HepG2 (cell line): ENCODE data around the gene PLIN3. TPM values are rescaled to one million over a fixed set of nuclear protein-coding genes. Genes with fewer than 3 reads are reported as not detected.
A peak's percentile ranks its signal among the peaks of the same experiment; 100 is the strongest.

Source experiments
- ATAC-seq: fragments of 200-7000 bp; cut with Tn5 transposase; 3 replicates; pipeline ENCODE4 v1.9.1; 2020; ENCODE audit warnings: mild to moderate bottlenecking, moderate library complexity
- BruUV-seq: library from RNA; stranded (reverse); fragments of 400-500 nt; replicated peaks from 2 replicates; lab custom pipeline; 2021; lab: Mats Ljungman, UMichigan
- CTCF ChIA-PET: fragments of 300-600 bp; formaldehyde crosslinking; extraction: SDS; loops from one replicate; lab custom pipeline; 2021; ENCODE audit warnings: low total read pairs, inconsistent platforms, low intra/inter-chr PET ratio; lab: Yijun Ruan, JAX
- POLR2A ChIA-PET: fragments of 350-600 bp; sonication (Branson Sonifier 250); formaldehyde crosslinking; loops from one replicate; lab custom pipeline; 2020; ENCODE audit warnings: antibody characterized with exemption, inconsistent platforms; lab: Yijun Ruan, JAX
- DNase-seq: peaks from one replicate; pipeline ENCODE4 v3.0.0-alpha.2; 2015; ENCODE audit warnings: low spot score
- FAIRE-seq: peaks from 3 replicates; lab custom pipeline; 2011; peaks lifted over from hg19 to GRCh38; lab: Jason Lieb, UNC
- H2AFZ ChIP-seq: one replicate; pipeline ENCODE4 v1.6.1; 2011; ENCODE audit warnings: low read length, inconsistent platforms
- H3K27ac ChIP-seq: fragments of 300-600 bp; 3 replicates; pipeline ENCODE4 v1.8.0; 2011; ENCODE audit warnings: mixed run types, mild to moderate bottlenecking, mixed read lengths, low read length, inconsistent platforms; ENCODE audit not compliant: insufficient read depth; ENCODE audit errors: extremely low read length
- H3K27me3 ChIP-seq, 2 experiments: fragments of 200-600 bp in 1 of 2; 2 replicates in 1 of 2; 3 replicates in 1 of 2; pipeline versions ENCODE4 v1.6.0 to v1.8.0; 2011; ENCODE audit warnings: low read length in 2 of 2, mild to moderate bottlenecking in 2 of 2, moderate library complexity in 2 of 2, inconsistent platforms in 1 of 2; ENCODE audit not compliant: insufficient read depth in 2 of 2, control insufficient read depth in 1 of 2
- H3K36me3 ChIP-seq, 2 experiments: fragments of 200-600 bp in 1 of 2; replicated peaks in 1 of 2; 2 replicates in 1 of 2; 3 replicates in 1 of 2; pipeline versions ENCODE4 v1.5.1 to v1.8.0; 2011; ENCODE audit warnings: low read length in 2 of 2, inconsistent platforms in 1 of 2; ENCODE audit not compliant: insufficient read depth in 2 of 2, control insufficient read depth in 1 of 2
- H3K4me1 ChIP-seq: 2 replicates; pipeline ENCODE4 v1.5.1; 2012; ENCODE audit warnings: low read length, inconsistent platforms; ENCODE audit not compliant: insufficient read depth
- H3K4me2 ChIP-seq: 2 replicates; pipeline ENCODE4 v1.6.0; 2011; ENCODE audit warnings: low read depth, low read length, inconsistent platforms
- H3K4me3 ChIP-seq, 3 experiments: fragments of 200-600 bp in 1 of 3; sonication (generic), shearing (Covaris generic) in 1 of 3; replicated peaks in 1 of 3; 2 replicates each; pipeline ENCODE4 v1.5.1; 2011 to 2016; ENCODE audit warnings: low read length in 3 of 3, inconsistent platforms in 2 of 3, low read depth in 2 of 3, mild to moderate bottlenecking in 2 of 3, control low read depth in 1 of 3, mixed read lengths in 1 of 3; ENCODE audit not compliant: insufficient read depth in 1 of 3
- H3K79me2 ChIP-seq: one replicate; pipeline ENCODE4 v1.6.1; 2011; ENCODE audit warnings: low read length, inconsistent platforms; ENCODE audit not compliant: insufficient read depth
- H3K9ac ChIP-seq: 2 replicates; pipeline ENCODE4 v1.6.0; 2011; ENCODE audit warnings: mild to moderate bottlenecking, low read depth, low read length, inconsistent platforms; ENCODE audit not compliant: insufficient read depth
- H3K9me3 ChIP-seq: 2 replicates; pipeline ENCODE4 v1.5.1; 2012; ENCODE audit warnings: mild to moderate bottlenecking, low read length
- H4K20me1 ChIP-seq: 2 replicates; pipeline ENCODE4 v1.6.0; 2011; ENCODE audit warnings: inconsistent platforms, mild to moderate bottlenecking, low read length, moderate library complexity; ENCODE audit not compliant: insufficient read depth
- ARID4A ChIP-seq: sonication (generic); formaldehyde crosslinking; IDR thresholded peaks from 2 replicates; pipeline ENCODE4 v1.5.0; 2020; ENCODE audit warnings: mild to moderate bottlenecking, missing genetic modification reagents, borderline replicate concordance
- ASH2L ChIP-seq: fragments of 300-600, 200-600 bp; sonication (generic); IDR thresholded peaks from 2 replicates; pipeline ENCODE4 v1.7.0; 2017; ENCODE audit warnings: low read depth, mild to moderate bottlenecking, moderate library complexity, mixed read lengths, low read length; ENCODE audit not compliant: insufficient read length
- HNF4G ChIP-seq, 2 experiments: sonication (generic) in 1 of 2; formaldehyde crosslinking in 1 of 2; IDR thresholded peaks; 2 replicates each; pipeline versions ENCODE4 v1.4.0 to v1.6.1; 2011 to 2020; ENCODE audit warnings: borderline replicate concordance in 2 of 2, low read depth in 2 of 2, mild to moderate bottlenecking in 2 of 2, low read length in 1 of 2, missing genetic modification reagents in 1 of 2, moderate library complexity in 1 of 2
- IKZF4 ChIP-seq: sonication (generic); formaldehyde crosslinking; IDR thresholded peaks from 2 replicates; pipeline ENCODE4 v1.5.1; 2020; ENCODE audit warnings: borderline replicate concordance, mild to moderate bottlenecking, low read depth, missing genetic modification reagents; ENCODE audit errors: not compliant biosample characterization
- KLF11 ChIP-seq: IDR thresholded peaks from 2 replicates; pipeline ENCODE4 v1.6.1; 2016; ENCODE audit warnings: missing compliant biosample characterization
- KLF6 ChIP-seq: IDR thresholded peaks from 2 replicates; pipeline ENCODE4 v1.8.0; 2016; ENCODE audit warnings: missing biosample characterization, missing genetic modification reagents
- MAX ChIP-seq: IDR thresholded peaks from 2 replicates; pipeline ENCODE4 v1.6.1; 2012; ENCODE audit warnings: inconsistent platforms
- MAZ ChIP-seq, 2 experiments: sonication (generic) in 1 of 2; formaldehyde crosslinking in 1 of 2; IDR thresholded peaks; 2 replicates each; pipeline versions ENCODE4 v1.5.0 to v1.6.1; 2012 to 2020; ENCODE audit warnings: low read depth in 2 of 2, mild to moderate bottlenecking in 2 of 2, borderline replicate concordance in 1 of 2, improper control_type of control experiment in 1 of 2, low read length in 1 of 2, missing genetic modification reagents in 1 of 2, moderate library complexity in 1 of 2
- MEIS1 ChIP-seq: sonication (generic); formaldehyde crosslinking; IDR thresholded peaks from 2 replicates; pipeline ENCODE4 v1.9.0; 2021; ENCODE audit warnings: mild to moderate bottlenecking, missing genetic modification reagents, moderate library complexity, borderline replicate concordance
- MZF1 ChIP-seq: sonication (generic); formaldehyde crosslinking; IDR thresholded peaks from 2 replicates; pipeline ENCODE4 v1.8.1; 2023; ENCODE audit warnings: mild to moderate bottlenecking, missing genetic modification reagents, borderline replicate concordance
- NR0B2 ChIP-seq: sonication (generic); formaldehyde crosslinking; IDR thresholded peaks from 2 replicates; pipeline ENCODE4 v1.4.0; 2020; ENCODE audit warnings: mild to moderate bottlenecking, missing genetic modification reagents
- PHB2 ChIP-seq: fragments of 450-650 bp; IDR thresholded peaks from 2 replicates; pipeline ENCODE4 v1.6.1; 2018; ENCODE audit not compliant: partially characterized antibody
- PITX1 ChIP-seq: sonication (generic); formaldehyde crosslinking; IDR thresholded peaks from 2 replicates; pipeline ENCODE4 v1.5.1; 2020; ENCODE audit warnings: mild to moderate bottlenecking, missing genetic modification reagents
- RXRB ChIP-seq: IDR thresholded peaks from 2 replicates; pipeline ENCODE4 v1.6.1; 2016; ENCODE audit warnings: borderline replicate concordance, missing genetic modification reagents, missing compliant biosample characterization
- ZNF512 ChIP-seq: sonication (generic); formaldehyde crosslinking; IDR thresholded peaks from 2 replicates; pipeline ENCODE4 v1.4.0; 2020; ENCODE audit warnings: mild to moderate bottlenecking, missing genetic modification reagents
- ZNF549 ChIP-seq: sonication (generic); formaldehyde crosslinking; IDR thresholded peaks from 2 replicates; pipeline ENCODE4 v1.5.0; 2020; ENCODE audit warnings: missing genetic modification reagents
- ZNF776 ChIP-seq: sonication (generic); formaldehyde crosslinking; IDR thresholded peaks from 2 replicates; pipeline ENCODE4 v1.4.0; 2020; ENCODE audit warnings: mild to moderate bottlenecking, missing genetic modification reagents
- WGBS: methylation state at CpG from one replicate; pipeline ENCODE4 v1.1.6; 2017; ENCODE audit warnings: low lambda C conversion rate; 5-methylcytosine and 5-hydroxymethylcytosine counted together
- in situ Hi-C: cut with HindIII; loops from 2 replicates; pipeline ENCODE4 v1.10.0; 2017; ENCODE audit warnings: low pct_unique_long_range_greater_than_20kb; ENCODE audit not compliant: extremely low pct_ligation_motif_present
- intact Hi-C: fragments of 100-400 bp; cut with micrococcal nuclease; formaldehyde crosslinking; loops from one replicate; pipeline ENCODE4 v1.10.0; 2022; ENCODE audit not compliant: unreplicated experiment
- polyA plus RNA-seq, 8 experiments: library from polyadenylated mRNA; depleted of rRNA in 3 of 8; stranded (reverse) in 7 of 8; unstranded in 1 of 8; fragments of >200 nt; fragmentation: Illumina TruSeq in 4 of 8; extraction: Trizol in 4 of 8; gene quantifications; 2 replicates each; pipeline versions ENCODE4 v1.2.1 to v1.2.3, GENCODE V29; 2011 to 2016; ENCODE audit warnings: low read depth in 4 of 8, missing spikeins in 1 of 8, mixed read lengths in 1 of 8; ENCODE audit not compliant: insufficient read depth in 1 of 8
- total RNA-seq, 5 experiments: library from RNA; depleted of rRNA; stranded (reverse); fragments of >200 nt; fragmentation: Illumina TruSeq; extraction: Trizol; gene quantifications; 2 replicates each; pipeline ENCODE4 v1.2.3, GENCODE V29; 2016; ENCODE audit warnings: low read depth in 1 of 5

PLIN3 gene
- total and polyA plus RNA-seq, 2 of the 13 experiments (the other 11 are each of a cell fraction or from before 2014, with no cell fraction given) = 49.3 to 57.9 TPM

GRCh38 chr19:4908360-4908759 lies 40.9 kb upstream of the PLIN3 start:
- Histone ChIP-seq H3K4me3 (peak overlapping the region; percentile 44 to 79 (median 79)), H3K4me2 (peak overlapping the region; percentile 85), H3K27ac (peak overlapping the region; percentile 88), H4K20me1 (0 out of 2 replicates have a peak, but pooled peaks cover 2% of the 10 kb centered on the region), H3K36me3 (peaks cover 0 to 10% of the 10 kb centered on the region in 2 experiments; a peak in 2 of 5 replicates), H2AFZ (no peak overlapping the region), H3K9ac (peak overlapping the region; percentile 68), H3K4me1 (peaks cover 83% of the 10 kb centered on the region), H3K79me2 (peaks cover 31% of the 10 kb centered on the region), H3K9me3 (no peaks in the 10 kb centered on the region), H3K27me3 (no peaks in the 10 kb centered on the region)
- peak; percentile 74 for FAIRE-seq
- intact Hi-C loops = no loop called here
- ChIA-PET POLR2A (interaction anchor here (0.5 to 1.2 kb wide), 5 partner anchors 9 to 60 kb away, joined by 3 to 4 read pairs (median 3); no protein-coding TSS in a partner anchor), CTCF (no interaction called here)
- 3% methylated on average over 5 of the region's 5 CpGs for WGBS
- no TSS peak for BruUV-seq
- ATAC-seq = peak; percentile 14
- in situ Hi-C loops = no loop called here
- peak; percentile 76 for DNase-seq
- TF ChIP-seq KLF11 (CRISPR knock-in tag) = 0 out of 2 replicates have a peak, but pooled peaks have one; percentile 16
- TF ChIP-seq MAX = peak; percentile 56
- TF ChIP-seq ARID4A = peak; percentile 41; the same call in 1 of the 2 replicates
- TF ChIP-seq PHB2 = no peak
- no peak for TF ChIP-seq MEIS1 (CRISPR knock-in tag)
- TF ChIP-seq MZF1 (CRISPR knock-in tag) = no peak
- TF ChIP-seq ZNF512 (CRISPR knock-in tag) = no peak
- peak; percentile 47; the same call in 1 of the 2 replicates for TF ChIP-seq PITX1 (CRISPR knock-in tag)
- TF ChIP-seq HNF4G (IDR thresholded peaks at IDR 0.05; ENCODE audit: borderline replicate concordance, low read depth, low read length) = peak; percentile 72
- TF ChIP-seq HNF4G (CRISPR knock-in tag; IDR thresholded peaks at IDR 0.05; ENCODE audit: borderline replicate concordance, low read depth) = no peak
- no peak for TF ChIP-seq ASH2L
- no peak for TF ChIP-seq KLF6
- TF ChIP-seq MAZ (IDR thresholded peaks at IDR 0.05; ENCODE audit: borderline replicate concordance, low read depth, low read length) = 0 out of 2 replicates have a peak, but pooled peaks have one; percentile 46
- TF ChIP-seq MAZ (CRISPR knock-in tag; IDR thresholded peaks at IDR 0.05; ENCODE audit: low read depth) = no peak
- no peak for TF ChIP-seq ZNF776 (CRISPR knock-in tag)
- TF ChIP-seq ZNF549 (CRISPR knock-in tag) = no peak
- no peak for TF ChIP-seq RXRB
- TF ChIP-seq NR0B2 (CRISPR knock-in tag) = no peak
- peak; percentile 1 for TF ChIP-seq IKZF4
